GM18505 (cell line): Measurements from ENCODE around the gene RALGAPA1.
A peak's percentile ranks its signal among the peaks of the same experiment; 100 is the strongest.
"Not testable (repeated sequence)": the region's sequence is repeated elsewhere in the genome, so short reads cannot be mapped to it uniquely, and the experiment has no call there.

Experiments
- ATAC-seq: cut with Tn5 transposase; IDR thresholded peaks from one replicate; pipeline ENCODE4 v1.9.1; 2021; ENCODE audit not compliant: unreplicated experiment
- POLR2A ChIP-seq: IDR thresholded peaks from 4 replicates; pipeline ENCODE4 v1.6.1; 2011; ENCODE audit warnings: borderline replicate concordance; ENCODE audit not compliant: insufficient read depth, insufficient read length; ENCODE audit errors: extremely low read depth

The RALGAPA1 gene

GRCh38 chr14:35808638-35809563 lies at the start of gene RALGAPA1:
Gene RALGAPA1 (minus strand): TSS chr14:35809295. CDS start chr14:35808835, 460 bp downstream.
- TF ChIP-seq POLR2A: peak; percentile 90

GRCh38 chr14:35858521-35859209 lies 49.6 kb upstream of the RALGAPA1 start:
- TF ChIP-seq POLR2A: no peak
- ATAC-seq: no peak

More at GRCh38 chr14:35808638-35809563, at the start of gene RALGAPA1:
- peak; percentile 98 for ATAC-seq

GRCh38 chr14:35855876-35856481 lies 46.9 kb upstream of the RALGAPA1 start:
- TF ChIP-seq POLR2A: no peak
- peak; percentile 98 for ATAC-seq

GRCh38 chr14:35854696-35855270 lies 45.7 kb upstream of the RALGAPA1 start:
- no peak for TF ChIP-seq POLR2A
- no peak for ATAC-seq

GRCh38 chr14:35853225-35853624 lies 44.1 kb upstream of the RALGAPA1 start:
- TF ChIP-seq POLR2A: no peak
- no peak for ATAC-seq

GRCh38 chr14:35851823-35852222 lies 42.7 kb upstream of the RALGAPA1 start:
- TF ChIP-seq POLR2A: no peak
- ATAC-seq: no peak

- TF ChIP-seq POLR2A: no peak
- ATAC-seq: no peak
These were observed 40.0 kb upstream of the RALGAPA1 start for GRCh38 chr14:35849122-35849521.

GRCh38 chr14:35847636-35848035 lies 38.5 kb upstream of the RALGAPA1 start:
- no peak for ATAC-seq
- no peak for TF ChIP-seq POLR2A

- ATAC-seq: no peak
- TF ChIP-seq POLR2A: no peak
These were observed 35.4 kb upstream of the RALGAPA1 start for GRCh38 chr14:35844494-35844893.

- ATAC-seq: not testable (repeated sequence)
These were observed 33.1 kb upstream of the RALGAPA1 start for GRCh38 chr14:35842245-35842644.

- not testable (repeated sequence) for ATAC-seq
These were observed 32.6 kb upstream of the RALGAPA1 start for GRCh38 chr14:35841704-35842103.

- no peak for ATAC-seq
These were observed 26.3 kb upstream of the RALGAPA1 start for GRCh38 chr14:35835208-35835982.

GRCh38 chr14:35829449-35829848 lies 20.4 kb upstream of the RALGAPA1 start:
- no peak for TF ChIP-seq POLR2A

More at GRCh38 chr14:35835208-35835982, 26.3 kb upstream of the RALGAPA1 start:
- no peak for TF ChIP-seq POLR2A

More at GRCh38 chr14:35829449-35829848, 20.4 kb upstream of the RALGAPA1 start:
- ATAC-seq: no peak
